ENCODE results near the gene KRTAP9-3. TPM values are rescaled to one million over a fixed set of nuclear protein-coding genes. Genes with fewer than 3 reads are reported as not detected.
"Not testable (repeated sequence)": the region's sequence is repeated elsewhere in the genome, so short reads cannot be mapped to it uniquely, and the experiment has no call there.

The KRTAP9-3 gene, protein sequence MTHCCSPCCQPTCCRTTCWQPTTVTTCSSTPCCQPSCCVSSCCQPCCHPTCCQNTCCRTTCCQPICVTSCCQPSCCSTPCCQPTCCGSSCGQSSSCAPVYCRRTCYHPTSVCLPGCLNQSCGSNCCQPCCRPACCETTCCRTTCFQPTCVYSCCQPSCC
- total RNA-seq, result not detected
- polyA plus RNA-seq, result not detected

DNA sequence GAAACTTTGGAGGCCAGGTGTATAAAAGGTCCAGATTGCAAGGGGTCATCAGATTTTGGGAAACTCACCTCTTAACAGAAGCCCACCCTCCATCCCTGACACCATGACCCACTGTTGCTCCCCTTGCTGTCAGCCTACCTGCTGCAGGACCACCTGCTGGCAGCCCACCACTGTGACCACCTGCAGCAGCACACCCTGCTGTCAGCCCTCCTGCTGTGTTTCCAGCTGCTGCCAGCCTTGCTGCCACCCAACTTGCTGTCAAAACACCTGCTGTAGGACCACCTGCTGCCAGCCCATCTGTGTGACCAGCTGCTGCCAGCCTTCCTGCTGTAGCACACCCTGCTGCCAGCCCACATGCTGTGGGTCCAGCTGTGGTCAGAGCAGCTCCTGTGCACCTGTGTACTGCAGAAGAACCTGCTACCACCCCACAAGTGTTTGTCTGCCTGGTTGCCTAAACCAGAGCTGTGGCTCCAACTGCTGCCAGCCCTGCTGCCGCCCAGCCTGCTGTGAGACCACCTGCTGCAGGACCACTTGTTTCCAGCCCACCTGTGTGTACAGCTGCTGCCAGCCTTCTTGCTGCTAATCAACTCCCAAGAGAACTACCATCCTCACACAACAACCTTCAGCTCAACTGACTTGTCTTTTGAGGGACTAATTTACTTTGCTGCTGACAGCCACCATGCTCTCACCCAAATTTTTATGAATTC is at the start of gene KRTAP9-3:
Gene KRTAP9-3, plus strand, starts transcription at position 51 of the 707 bp plus-strand sequence. Its CDS starts 53 bp downstream, at position 104.
- H3K27me3 ChIP-seq; DNase-seq; H3K27ac ChIP-seq; H3K36me3 ChIP-seq; intact Hi-C loops (cut with DNase I); H3K4me3 ChIP-seq; H3K9me3 ChIP-seq; H3K4me1 ChIP-seq: not testable (repeated sequence)
- 84 to 95% methylated on average over 1 of the region's 1 CpG for WGBS, 2 donors

- DNase-seq, result no peak
- WGBS, 2 donors, result 73 to 80% methylated on average over 9 of the region's 9 CpGs
- intact Hi-C loops (cut with DNase I), result no loop called here
Observed at GRCh38 chr17:41184480-41184961, 47.7 kb upstream of the KRTAP9-3 start, which contains the start of gene KRTAP4-1. TSS of gene KRTAP4-1 (minus strand) at chr17:41184911. CDS start at chr17:41184854, 57 bp downstream.

DNA sequence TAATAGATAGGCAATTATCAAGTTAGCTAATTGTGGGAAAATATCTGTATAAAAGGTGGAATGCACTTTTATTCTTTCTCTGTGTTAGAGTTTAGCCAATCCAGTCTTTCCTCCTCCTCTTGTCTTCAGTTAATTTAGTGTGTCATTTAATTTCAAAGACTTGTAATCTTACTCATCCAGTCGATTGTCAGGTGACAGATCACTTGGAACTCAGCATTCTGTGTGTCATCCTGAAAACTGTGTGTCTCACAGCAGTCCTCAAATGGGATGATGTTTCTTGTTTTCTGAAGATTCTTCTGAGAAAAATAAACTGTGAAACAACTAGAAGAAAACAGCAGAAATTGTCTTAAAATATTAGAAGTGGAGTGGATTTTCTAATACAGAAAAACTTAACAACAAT is 47.2 kb upstream of the KRTAP9-3 start:
- Histone ChIP-seq H3K27me3 (peaks cover 0 to 2% (median 0%) of the 10 kb centered on the region in 3 donors), H3K9me3 (no peaks in the 10 kb centered on the region), H3K27ac (no peak overlapping the region), H3K4me3 (no peak overlapping the region), H3K4me1 (no peaks in the 10 kb centered on the region), H3K36me3 (no peaks in the 10 kb centered on the region)
- intact Hi-C loops (cut with DNase I), result no loop called here
- DNase-seq, result no peak
- 44 to 58% methylated on average over 1 of the region's 1 CpG for WGBS, 2 donors
- TF ChIP-seq CTCF (IDR thresholded peaks at IDR 0.05), result no peak
- TF ChIP-seq EP300 (IDR thresholded peaks at IDR 0.05), result no peak
- no peak for TF ChIP-seq POLR2AphosphoS5 (IDR thresholded peaks at IDR 0.05)
- no peak for TF ChIP-seq POLR2A (IDR thresholded peaks at IDR 0.05)

More at GRCh38 chr17:41184480-41184961, 47.7 kb upstream of the KRTAP9-3 start, which contains the start of gene KRTAP4-1:
- Histone ChIP-seq H3K4me3 (no peak within 1 kb of the TSS), H3K36me3 (no peaks in the 10 kb centered on the region), H3K4me1 (no peaks in the 10 kb centered on the region), H3K27ac (no peak within 1 kb of the TSS), H3K27me3 (no peaks in the 10 kb centered on the region), H3K9me3 (no peaks in the 10 kb centered on the region)
- TF ChIP-seq CTCF (IDR thresholded peaks at IDR 0.05) (no peak), POLR2AphosphoS5 (IDR thresholded peaks at IDR 0.05) (no peak), EP300 (IDR thresholded peaks at IDR 0.05) (no peak), POLR2A (IDR thresholded peaks at IDR 0.05) (no peak)

DNA sequence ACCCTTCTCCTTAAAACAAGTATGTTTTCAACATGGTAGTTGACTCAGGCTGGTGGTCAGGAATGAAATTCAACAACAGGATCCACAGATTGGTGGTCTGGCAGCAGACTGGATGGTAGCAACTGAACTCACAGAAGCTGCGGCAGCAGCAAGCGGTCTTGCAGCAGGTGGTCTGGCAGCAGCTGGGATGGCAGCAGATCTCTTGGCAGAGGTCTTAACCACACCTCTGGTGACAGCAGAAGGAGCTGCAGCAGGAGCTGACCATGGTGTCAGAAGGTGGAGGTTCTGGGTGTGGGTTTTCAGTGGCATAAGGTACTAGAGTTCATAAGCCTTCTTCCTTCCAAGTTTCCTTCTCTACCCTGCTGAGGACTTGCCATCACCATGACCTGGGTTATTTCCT is 45.4 kb upstream of the KRTAP9-3 start:
- H3K27me3 ChIP-seq, result peaks cover 0 to 3% (median 0%) of the 10 kb centered on the region in 3 donors
- H3K36me3 ChIP-seq, result no peaks in the 10 kb centered on the region
- H3K9me3 ChIP-seq, result no peaks in the 10 kb centered on the region
- no peak for TF ChIP-seq POLR2AphosphoS5 (IDR thresholded peaks at IDR 0.05)
- TF ChIP-seq CTCF (IDR thresholded peaks at IDR 0.05), result no peak
- TF ChIP-seq EP300 (IDR thresholded peaks at IDR 0.05), result no peak
- no peak for TF ChIP-seq POLR2A (IDR thresholded peaks at IDR 0.05)
- no peak overlapping the region for H3K4me3 ChIP-seq
- no peaks in the 10 kb centered on the region for H3K4me1 ChIP-seq
- WGBS, 2 donors, result 94% methylated on average over 2 of the region's 2 CpGs
- DNase-seq, result no peak
- intact Hi-C loops (cut with DNase I), result no loop called here
- no peak overlapping the region for H3K27ac ChIP-seq

- DNase-seq; H3K36me3 ChIP-seq; H3K4me1 ChIP-seq; H3K4me3 ChIP-seq; intact Hi-C loops (cut with DNase I); H3K27ac ChIP-seq; H3K9me3 ChIP-seq; H3K27me3 ChIP-seq: not testable (repeated sequence)
- 77 to 87% methylated on average over 1 of the region's 1 CpG for WGBS, 2 donors
Observed at GRCh38 chr17:41189837-41190318, 42.4 kb upstream of the KRTAP9-3 start, which contains the start of gene KRTAP9-1. TSS of gene KRTAP9-1 (plus strand) at chr17:41189887. CDS start at chr17:41189887, 0 bp downstream.

All from sigmoid colon (tissue), 7 donors.